GM23338 (cell line): ENCODE results near the gene PGGHG. TPM values are rescaled to one million over a fixed set of nuclear protein-coding genes. Genes with fewer than 3 reads are reported as not detected.
A peak's percentile ranks its signal among the peaks of the same experiment; 100 is the strongest.

Experiments used
- ATAC-seq: fragments of 200-7000 bp; cut with Tn5 transposase; 3 replicates; pipeline ENCODE4 v1.9.1; 2020
- DNase-seq: peaks from one replicate; pipeline ENCODE4 v3.0.0-alpha.2; 2015; ENCODE audit warnings: low spot score
- H2AFZ ChIP-seq: fragments of 200-600 bp; sonication (generic); 2 replicates; pipeline ENCODE4 v1.8.0; 2016; ENCODE audit warnings: antibody characterized with exemption, mild to moderate bottlenecking, moderate library complexity
- H3F3A ChIP-seq: fragments of 200-600 bp; sonication (generic); replicated peaks from 2 replicates; pipeline ENCODE4 v1.8.0; 2017; ENCODE audit warnings: antibody characterized with exemption, mixed run types, low read depth
- H3K27ac ChIP-seq: fragments of 200-600 bp; sonication (generic); 2 replicates; pipeline ENCODE4 v1.6.1; 2016; ENCODE audit warnings: low read depth
- H3K27me3 ChIP-seq: fragments of 200-600 bp; sonication (generic); 2 replicates; pipeline ENCODE4 v1.8.0; 2016; ENCODE audit warnings: mild to moderate bottlenecking, mixed run types, moderate library complexity; ENCODE audit not compliant: insufficient read depth
- H3K36me3 ChIP-seq: fragments of 200-600 bp; sonication (generic); 2 replicates; pipeline ENCODE4 v1.8.0; 2016; ENCODE audit warnings: mild to moderate bottlenecking; ENCODE audit not compliant: insufficient read depth
- H3K4me1 ChIP-seq: fragments of 200-600 bp; sonication (generic); 2 replicates; pipeline ENCODE4 v1.8.0; 2016; ENCODE audit warnings: mild to moderate bottlenecking, moderate library complexity; ENCODE audit not compliant: insufficient read depth
- H3K4me2 ChIP-seq: fragments of 200-600 bp; sonication (generic); 2 replicates; pipeline ENCODE4 v1.7.1; 2017; ENCODE audit warnings: mixed run types
- H3K4me3 ChIP-seq: fragments of 200-600 bp; sonication (generic); 2 replicates; pipeline ENCODE4 v1.6.1; 2016; ENCODE audit warnings: mixed run types
- H3K79me2 ChIP-seq: fragments of 200-600 bp; sonication (generic); replicated peaks from 2 replicates; pipeline ENCODE4 v1.8.0; 2017; ENCODE audit warnings: mild to moderate bottlenecking; ENCODE audit not compliant: insufficient read depth
- H3K9me2 ChIP-seq: fragments of 200-600 bp; sonication (generic); 2 replicates; pipeline ENCODE4 v1.8.0; 2017; ENCODE audit not compliant: insufficient read depth
- H4K20me1 ChIP-seq: fragments of 200-600 bp; sonication (generic); replicated peaks from 2 replicates; pipeline ENCODE4 v1.8.0; 2017; ENCODE audit warnings: mild to moderate bottlenecking; ENCODE audit not compliant: insufficient read depth
- H3K27ac Mint-ChIP-seq: 2 replicates; pipeline ENCODE4 v1.8.0; 2020; ENCODE audit warnings: inconsistent platforms, mild to moderate bottlenecking, moderate library complexity, mixed read lengths
- H3K27me3 Mint-ChIP-seq: 3 replicates; pipeline ENCODE4 v1.8.0; 2022; ENCODE audit warnings: low read depth, mild to moderate bottlenecking, moderate library complexity, mixed read lengths, inconsistent platforms; ENCODE audit not compliant: insufficient read depth, poor library complexity
- H3K36me3 Mint-ChIP-seq: 3 replicates; pipeline ENCODE4 v1.8.0; 2021; ENCODE audit warnings: low read depth, mild to moderate bottlenecking, inconsistent platforms, moderate library complexity, mixed read lengths
- H3K4me1 Mint-ChIP-seq: 3 replicates; pipeline ENCODE4 v1.8.0; 2020; ENCODE audit warnings: mild to moderate bottlenecking, inconsistent platforms, mixed read lengths
- H3K4me3 Mint-ChIP-seq: 3 replicates; pipeline ENCODE4 v1.8.0; 2021; ENCODE audit warnings: moderate library complexity, mild to moderate bottlenecking, inconsistent platforms, mixed read lengths
- H3K9me3 Mint-ChIP-seq: 3 replicates; pipeline ENCODE4 v1.8.0; 2020; ENCODE audit warnings: moderate library complexity, mild to moderate bottlenecking, inconsistent platforms, mixed read lengths
- CREB1 ChIP-seq: fragments of 250-450 bp; sonication (Bioruptor Pico); IDR thresholded peaks from 2 replicates; pipeline ENCODE4 v1.5.0; 2020; ENCODE audit warnings: low read depth, mild to moderate bottlenecking, moderate library complexity
- CTCF ChIP-seq, 2 experiments: fragments of 200-600 bp in 1 of 2; sonication (generic) in 1 of 2; conservative IDR thresholded peaks; 2 replicates each; pipeline versions ENCODE4 v1.5.1 to v1.6.1; 2016 to 2017; ENCODE audit warnings: antibody characterized with exemption in 2 of 2, low read depth in 2 of 2, mild to moderate bottlenecking in 2 of 2, moderate library complexity in 1 of 2
- ETS1 ChIP-seq: IDR thresholded peaks from 2 replicates; pipeline ENCODE4 v1.6.1; 2016; ENCODE audit warnings: antibody characterized with exemption
- JUNB ChIP-seq: IDR thresholded peaks from one replicate; pipeline ENCODE4 v1.6.1; 2016; ENCODE audit warnings: antibody characterized with exemption; ENCODE audit not compliant: unreplicated experiment
- NANOG ChIP-seq: IDR thresholded peaks from 2 replicates; pipeline ENCODE4 v1.6.1; 2016; ENCODE audit warnings: antibody characterized with exemption, borderline replicate concordance
- POLR2AphosphoS5 ChIP-seq: IDR thresholded peaks from 2 replicates; pipeline ENCODE4 v1.6.1; 2016; ENCODE audit warnings: antibody characterized with exemption, low read depth
- REST ChIP-seq: IDR thresholded peaks from one replicate; pipeline ENCODE4 v1.6.1; 2018; ENCODE audit warnings: antibody characterized with exemption; ENCODE audit not compliant: unreplicated experiment
- STAT1 ChIP-seq: IDR thresholded peaks from one replicate; pipeline ENCODE4 v1.6.1; 2016; ENCODE audit warnings: antibody characterized with exemption; ENCODE audit not compliant: unreplicated experiment
- ZNF114 ChIP-seq: fragments of 250-450 bp; sonication (Bioruptor Pico); IDR thresholded peaks from 2 replicates; pipeline ENCODE4 v1.5.0; 2020; ENCODE audit warnings: mild to moderate bottlenecking, moderate library complexity
- ZNF462 ChIP-seq: fragments of 250-450 bp; sonication (Bioruptor Pico); IDR thresholded peaks from 2 replicates; pipeline ENCODE4 v1.5.0; 2020; ENCODE audit warnings: mild to moderate bottlenecking, moderate library complexity
- polyA plus RNA-seq: library from polyadenylated mRNA; unstranded; fragments of >200 nt; fragmentation: Nextera tagmentation; extraction: Ambion mirVana; gene quantifications from 2 replicates; pipeline ENCODE4 v1.2.1, GENCODE V29; 2016
- total RNA-seq: library from RNA; depleted of rRNA; stranded (reverse); fragments of >200 nt; shearing (Covaris generic); gene quantifications from 2 replicates; pipeline ENCODE4 v1.2.3, GENCODE V29; 2014

PGGHG gene
- total and polyA plus RNA-seq, 2 experiments from 2014 or later = 24.9 to 55.8 TPM

GRCh38 chr11:297586-298405 is 8.9 kb downstream of the PGGHG start:
- H3K4me3 ChIP-seq = no peak overlapping the region
- H3F3A ChIP-seq = 0 out of 2 replicates have a peak, but pooled peaks cover 8% of the 10 kb centered on the region
- Mint-ChIP-seq H3K27ac (peak overlapping the region; percentile 61), H3K36me3 (peaks cover 8% of the 10 kb centered on the region; the same call in 2 of the 3 replicates), H3K27me3 (peaks cover 14% of the 10 kb centered on the region), H3K4me1 (peaks cover 28% of the 10 kb centered on the region), H3K9me3 (peaks cover under 1% of the 10 kb centered on the region; the same call in 2 of the 3 replicates), H3K4me3 (no peak overlapping the region)
- no peaks in the 10 kb centered on the region for H3K79me2 ChIP-seq
- DNase-seq (no peak), ATAC-seq (peak; percentile 5)
- no peak overlapping the region for H2AFZ ChIP-seq
- peaks cover 28% of the 10 kb centered on the region for H3K4me1 ChIP-seq
- H3K27ac ChIP-seq = no peak overlapping the region
- no peaks in the 10 kb centered on the region for H3K9me2 ChIP-seq
- no peaks in the 10 kb centered on the region for H3K27me3 ChIP-seq
- no peak for TF ChIP-seq ZNF462 (CRISPR knock-in tag)
- no peak for TF ChIP-seq ETS1
- no peak for TF ChIP-seq ZNF114 (CRISPR knock-in tag)
- no peak for TF ChIP-seq STAT1
- TF ChIP-seq REST = no peak
- no peak for TF ChIP-seq JUNB
- TF ChIP-seq NANOG = no peak
- peak; percentile 34; the same call in 1 of the 2 replicates for TF ChIP-seq POLR2AphosphoS5
- TF ChIP-seq CREB1 (CRISPR knock-in tag) = no peak
- peak in 1 of 2 experiments; percentile 42; a peak in 1 of 4 replicates for TF ChIP-seq CTCF (conservative IDR thresholded peaks at IDR 0.05; ENCODE audit: low read depth in 2 of 2)
- H3K36me3 ChIP-seq = no peaks in the 10 kb centered on the region
- H3K4me2 ChIP-seq = no peak overlapping the region
- no peaks in the 10 kb centered on the region for H4K20me1 ChIP-seq
